Fibroblast of pulmonary artery (primary cell): ENCODE results near the gene CD22.

ENCODE experiments used
- DNase-seq: peaks from one replicate; pipeline ENCODE4 v3.0.0-alpha.2; 2010; ENCODE audit warnings: low read depth
- H3K4me3 ChIP-seq: replicated peaks from 2 replicates; pipeline ENCODE4 v1.5.1; 2011; ENCODE audit warnings: low read depth, mild to moderate bottlenecking, control low read depth, low read length, moderate library complexity
- CTCF ChIP-seq: IDR thresholded peaks from 2 replicates; pipeline ENCODE4 v1.5.1; 2011; ENCODE audit warnings: mild to moderate bottlenecking, control low read depth, low read length, inconsistent platforms; ENCODE audit errors: missing control alignments

CD22 gene

GRCh38 chr19:35389192-35389861 lies 60.3 kb downstream of the CD22 start:
- H3K4me3 ChIP-seq = no peak overlapping the region
- no peak for TF ChIP-seq CTCF

GRCh38 chr19:35392742-35393715 lies 64.0 kb downstream of the CD22 start:
- no peak for TF ChIP-seq CTCF
- H3K4me3 ChIP-seq = no peak overlapping the region
- no peak for DNase-seq

More at GRCh38 chr19:35389192-35389861, 60.3 kb downstream of the CD22 start:
- DNase-seq = no peak

DNA sequence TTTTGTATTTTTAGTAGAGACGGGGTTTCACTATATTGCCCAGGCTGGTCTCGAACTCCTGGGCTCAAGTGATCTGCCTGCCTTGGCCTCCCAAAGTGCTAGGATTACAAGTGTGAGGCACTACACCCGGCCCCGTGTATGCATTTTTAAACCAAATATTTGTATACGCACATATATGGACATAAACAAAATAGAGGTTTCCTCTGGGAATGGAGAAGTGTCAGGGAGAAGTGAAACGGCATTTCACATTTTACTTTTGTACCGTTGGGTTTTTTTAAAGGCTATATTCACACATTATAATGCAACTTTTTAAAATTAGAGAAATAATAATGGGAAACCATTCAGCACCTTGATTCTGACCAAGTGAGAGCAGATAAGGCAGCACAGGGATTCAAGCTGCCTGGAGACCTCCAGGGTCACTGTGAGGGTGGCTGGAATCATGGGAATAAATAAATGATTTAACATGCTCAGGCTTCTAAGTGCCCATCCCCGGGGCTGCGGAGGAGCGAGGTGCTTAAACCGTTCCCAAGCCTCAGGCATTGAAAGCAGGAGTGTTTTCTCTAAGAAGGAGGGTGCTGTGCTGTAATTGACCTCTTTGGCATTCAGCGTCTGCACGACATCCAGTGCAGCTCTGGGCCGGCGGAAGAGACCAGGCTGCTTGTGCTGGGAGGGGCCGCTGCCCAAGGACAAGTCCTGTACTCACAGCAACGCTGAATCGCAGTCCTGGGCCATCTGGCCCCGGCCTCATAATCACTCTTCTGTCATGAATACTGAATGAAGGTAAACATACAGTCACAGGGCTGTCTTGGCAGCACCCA lies 66.6 kb downstream of the CD22 start:
- DNase-seq = no peak
- no peak overlapping the region for H3K4me3 ChIP-seq
- TF ChIP-seq CTCF = no peak

- TF ChIP-seq CTCF = no peak
These were observed 67.4 kb downstream of the CD22 start for GRCh38 chr19:35396240-35396885.

More at GRCh38 chr19:35396240-35396885, 67.4 kb downstream of the CD22 start:
- H3K4me3 ChIP-seq = no peak overlapping the region
- DNase-seq = no peak
